T-cell (primary cell): ENCODE data around the gene PHC2. TPM values are rescaled to one million over a fixed set of nuclear protein-coding genes. Genes with fewer than 3 reads are reported as not detected.

Experiments used
- ATAC-seq, 4 experiments: fragments of 200-7000 bp in 3 of 4; fragments of 150-1000 bp in 1 of 4; cut with Tn5 transposase; replicated peaks in 1 of 4; 1 replicate in 3 of 4; 2 replicates in 1 of 4; pipeline ENCODE4 v1.10.0; 2021; ENCODE audit warnings: moderate library complexity in 3 of 4, mild to moderate bottlenecking in 2 of 4, moderate number of reproducible peaks in 1 of 4
- CTCF ChIA-PET, 2 donors: fragments of 300-600 bp; sonication (Branson Sonifier 250); formaldehyde crosslinking; loops; one replicate each; lab custom pipeline; 2022; ENCODE audit warnings: antibody characterized with exemption in 2 of 2; lab: Charles Lee
- POLR2A ChIA-PET, 2 donors: fragments of 300-600 bp; sonication (Branson Sonifier 250); formaldehyde crosslinking; loops; one replicate each; lab custom pipeline; 2022; ENCODE audit warnings: antibody characterized with exemption in 2 of 2; lab: Charles Lee
- DNase-seq, 35 experiments: peaks; one replicate each; pipeline versions ENCODE4 v3.0.0 to v3.0.0-alpha.2; 2013 to 2023
- H3K27ac ChIP-seq: one replicate; pipeline ENCODE4 v1.5.1; 2013; ENCODE audit warnings: low read length
- H3K27me3 ChIP-seq, 2 experiments: replicated peaks in 1 of 2; 1 replicate in 1 of 2; 2 replicates in 1 of 2; pipeline versions ENCODE4 v1.6.1 to v1.7.0; 2013; ENCODE audit warnings: low read length in 1 of 2, mixed read lengths in 1 of 2; ENCODE audit not compliant: control insufficient read depth in 2 of 2, insufficient read depth in 2 of 2; ENCODE audit errors: extremely low read depth in 1 of 2
- H3K36me3 ChIP-seq, 2 donors: 1 replicate in 1 of 2; 2 replicates in 1 of 2; pipeline versions ENCODE4 v1.6.1 to v1.7.0; 2013; ENCODE audit warnings: low read length in 1 of 2; ENCODE audit not compliant: control insufficient read depth in 2 of 2, insufficient read depth in 1 of 2; ENCODE audit errors: extremely low read depth in 1 of 2
- H3K4me1 ChIP-seq, 2 experiments: 1 replicate in 1 of 2; 2 replicates in 1 of 2; pipeline versions ENCODE4 v1.6.1 to v1.7.0; 2013; ENCODE audit warnings: low read length in 2 of 2, mixed read lengths in 1 of 2; ENCODE audit not compliant: insufficient read depth in 2 of 2, control insufficient read depth in 1 of 2; ENCODE audit errors: extremely low read depth in 1 of 2
- H3K4me3 ChIP-seq, 2 donors: 1 replicate in 1 of 2; 2 replicates in 1 of 2; pipeline versions ENCODE4 v1.5.1 to v1.7.0; 2013; ENCODE audit warnings: mild to moderate bottlenecking in 2 of 2, low read length in 1 of 2, moderate library complexity in 1 of 2; ENCODE audit not compliant: control insufficient read depth in 1 of 2; ENCODE audit errors: extremely low read depth in 1 of 2
- H3K9me3 ChIP-seq: 2 replicates; pipeline ENCODE4 v1.7.0; 2013
- H3K27ac Mint-ChIP-seq, 2 donors: one replicate each; pipeline ENCODE4 v1.8.0; 2020 to 2021; ENCODE audit warnings: mild to moderate bottlenecking in 2 of 2, mixed read lengths in 2 of 2
- H3K27me3 Mint-ChIP-seq, 2 donors: one replicate each; pipeline ENCODE4 v1.8.0; 2021 to 2022; ENCODE audit warnings: mixed read lengths in 2 of 2
- H3K36me3 Mint-ChIP-seq: one replicate; pipeline ENCODE4 v1.8.0; 2021; ENCODE audit warnings: mixed read lengths
- H3K4me1 Mint-ChIP-seq, 3 donors: one replicate each; pipeline ENCODE4 v1.8.0; 2020 to 2022; ENCODE audit warnings: mixed read lengths in 3 of 3, mild to moderate bottlenecking in 1 of 3
- H3K4me3 Mint-ChIP-seq, 3 donors: one replicate each; pipeline ENCODE4 v1.8.0; 2020 to 2022; ENCODE audit warnings: mild to moderate bottlenecking in 3 of 3, mixed read lengths in 3 of 3, moderate library complexity in 3 of 3
- H3K9me3 Mint-ChIP-seq, 3 donors: one replicate each; pipeline ENCODE4 v1.8.0; 2020 to 2022; ENCODE audit warnings: mixed read lengths in 3 of 3
- WGBS: methylation state at CpG from one replicate; pipeline ENCODE4 v1.1.5; 2013; ENCODE audit warnings: missing lambda C conversion rate; ENCODE audit not compliant: insufficient coverage; 5-methylcytosine and 5-hydroxymethylcytosine counted together
- total RNA-seq, 35 experiments: library from RNA in 6 of 35; stranded (reverse) in 6 of 35; fragments of 120-200 nt in 1 of 35; gene quantifications; one replicate each; pipeline versions ENCODE4 v1.2.1 to v1.2.4 and lab custom pipeline; 2013 to 2026

The PHC2 gene
- total RNA-seq, 5 donors from 2014 or later (not counting 1 experiment from before 2014, with no cell fraction given) = 29.7 to 39.3 (median 37.9) TPM

DNA sequence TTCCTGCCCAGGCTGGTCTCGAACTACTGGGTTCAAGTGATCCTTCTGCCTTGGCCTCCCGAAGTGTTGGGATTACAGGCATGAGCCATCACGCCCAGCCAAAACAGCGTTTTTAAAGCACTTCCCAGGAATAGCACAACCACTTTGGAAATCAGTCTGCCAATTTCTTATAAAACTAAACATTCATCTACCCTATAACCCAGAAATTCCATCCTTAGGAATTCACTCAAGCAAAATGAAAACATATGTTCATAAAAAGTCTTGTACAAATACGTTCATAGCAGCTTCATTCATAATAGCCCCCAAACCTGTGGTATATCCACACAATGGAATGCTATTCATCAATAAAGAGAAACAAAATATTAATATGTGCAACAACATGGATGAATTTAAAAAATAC lies 36.1 kb downstream of the PHC2 start:
- H3K27ac ChIP-seq = no peak overlapping the region
- H3K27me3 ChIP-seq = peaks cover 0 to 4% of the 10 kb centered on the region in 2 experiments
- peaks cover 0 to 7% of the 10 kb centered on the region in 2 experiments for H3K4me1 ChIP-seq
- Mint-ChIP-seq H3K27ac (no peak overlapping the region), H3K4me1 (peaks cover 3 to 7% (median 6%) of the 10 kb centered on the region in 3 donors), H3K4me3 (no peak overlapping the region), H3K27me3 (peaks cover 9 to 11% of the 10 kb centered on the region in 2 donors), H3K9me3 (no peaks in the 10 kb centered on the region), H3K36me3 (no peaks in the 10 kb centered on the region)
- POLR2A ChIA-PET = no interaction called here
- no peak for ATAC-seq
- no peak for DNase-seq
- no peaks in the 10 kb centered on the region for H3K36me3 ChIP-seq
- 86% methylated on average over 4 of the region's 5 CpGs for WGBS
- no peak overlapping the region for H3K4me3 ChIP-seq
- CTCF ChIA-PET = no interaction called here
- no peaks in the 10 kb centered on the region for H3K9me3 ChIP-seq

DNA sequence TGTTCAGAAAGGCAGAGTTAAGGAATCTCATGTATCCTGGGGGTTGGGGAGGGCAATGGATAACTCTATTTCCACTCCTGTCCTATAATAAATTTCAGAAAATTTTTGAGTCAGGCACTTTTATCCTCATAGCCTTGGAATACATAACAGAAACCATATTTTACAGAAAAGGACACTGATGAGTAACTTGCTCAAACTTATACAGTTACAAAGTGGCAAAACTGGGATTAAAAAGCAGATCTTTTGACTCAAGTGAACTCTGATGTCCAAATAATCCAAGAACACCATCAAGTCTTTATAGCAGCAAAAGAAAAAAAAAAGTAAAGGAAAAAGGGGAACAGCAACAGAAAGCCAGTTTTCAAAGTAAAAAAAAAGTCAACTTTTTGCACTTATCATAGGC lies 36.9 kb downstream of the PHC2 start:
- DNase-seq (no peak), ATAC-seq (no peak)
- H3K27ac Mint-ChIP-seq = no peak overlapping the region
- H3K4me3 Mint-ChIP-seq = no peak overlapping the region
- ChIA-PET POLR2A (no interaction called here), CTCF (no interaction called here)
- H3K9me3 Mint-ChIP-seq = no peaks in the 10 kb centered on the region
- H3K36me3 Mint-ChIP-seq = no peaks in the 10 kb centered on the region
- H3K4me1 Mint-ChIP-seq = peaks cover 3 to 7% (median 6%) of the 10 kb centered on the region in 3 donors
- no peak overlapping the region for H3K4me3 ChIP-seq
- peaks cover 9 to 11% of the 10 kb centered on the region in 2 donors for H3K27me3 Mint-ChIP-seq
- H3K9me3 ChIP-seq = no peaks in the 10 kb centered on the region
- H3K36me3 ChIP-seq = no peaks in the 10 kb centered on the region
- no peak overlapping the region for H3K27ac ChIP-seq
- peaks cover 0 to 4% of the 10 kb centered on the region in 2 experiments for H3K27me3 ChIP-seq
- peaks cover 0 to 7% of the 10 kb centered on the region in 2 experiments for H3K4me1 ChIP-seq

DNA sequence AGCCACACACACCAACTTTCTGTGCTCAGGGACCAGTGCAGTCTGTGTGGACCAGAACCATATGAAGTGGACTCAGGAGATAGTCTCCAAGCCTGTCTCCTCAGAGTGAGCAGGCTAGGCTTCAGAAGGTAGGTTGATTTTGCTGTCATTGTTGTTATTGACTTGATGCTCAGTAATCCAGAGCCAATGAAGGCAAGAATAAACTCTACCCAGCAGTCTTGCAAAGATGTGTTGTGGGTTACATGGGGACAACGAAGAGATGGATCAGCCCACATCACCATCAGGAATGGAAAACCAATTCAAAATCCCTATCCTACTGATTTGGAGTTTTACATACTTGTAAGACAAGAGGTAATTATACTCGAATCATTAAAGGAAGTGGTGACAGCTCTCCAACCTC lies 37.4 kb downstream of the PHC2 start:
- DNase-seq (no peak), ATAC-seq (no peak)
- ChIA-PET CTCF (no interaction called here), POLR2A (no interaction called here)
- H3K4me1 ChIP-seq = peaks cover 0 to 7% of the 10 kb centered on the region in 2 experiments
- peaks cover 0 to 4% of the 10 kb centered on the region in 2 experiments for H3K27me3 ChIP-seq
- H3K9me3 ChIP-seq = no peaks in the 10 kb centered on the region
- Mint-ChIP-seq H3K9me3 (no peaks in the 10 kb centered on the region), H3K4me1 (peaks cover 3 to 7% (median 6%) of the 10 kb centered on the region in 3 donors), H3K27ac (no peak overlapping the region), H3K4me3 (no peak overlapping the region), H3K36me3 (no peaks in the 10 kb centered on the region), H3K27me3 (peaks cover 9 to 11% of the 10 kb centered on the region in 2 donors)
- no peak overlapping the region for H3K4me3 ChIP-seq
- H3K27ac ChIP-seq = no peak overlapping the region
- H3K36me3 ChIP-seq = no peaks in the 10 kb centered on the region
- no CpG with 5 or more reads among the region's 2 CpGs for WGBS

DNA sequence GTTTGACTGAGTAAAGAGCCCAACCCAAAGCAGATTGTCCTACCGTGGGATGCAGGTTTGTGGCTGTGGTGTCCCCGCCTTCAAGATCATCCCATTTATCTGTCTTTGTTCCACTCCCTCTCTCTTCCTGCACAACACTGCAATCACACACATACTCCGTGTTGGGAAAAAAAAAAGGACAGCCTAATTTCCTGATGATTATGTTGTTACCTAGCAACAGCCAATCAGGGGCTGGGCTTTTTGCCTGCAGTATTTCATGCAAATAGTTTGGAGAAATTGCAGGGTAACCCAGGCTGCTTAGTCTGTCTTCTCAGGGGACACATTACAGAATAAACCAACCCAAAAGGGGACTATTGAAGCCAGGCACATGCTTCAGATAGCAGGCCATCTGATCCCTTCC lies 38.3 kb downstream of the PHC2 start:
- Histone ChIP-seq H3K27me3 (peaks cover 0 to 4% of the 10 kb centered on the region in 2 experiments), H3K9me3 (no peaks in the 10 kb centered on the region), H3K27ac (no peak overlapping the region), H3K4me3 (no peak overlapping the region), H3K36me3 (no peaks in the 10 kb centered on the region), H3K4me1 (peaks cover 0 to 7% of the 10 kb centered on the region in 2 experiments)
- H3K4me1 Mint-ChIP-seq = peaks cover 3 to 7% (median 6%) of the 10 kb centered on the region in 3 donors
- no peaks in the 10 kb centered on the region for H3K9me3 Mint-ChIP-seq
- H3K27me3 Mint-ChIP-seq = peaks cover 9 to 11% of the 10 kb centered on the region in 2 donors
- no peak overlapping the region for H3K4me3 Mint-ChIP-seq
- no CpG with 5 or more reads among the region's 3 CpGs for WGBS
- ChIA-PET CTCF (no interaction called here), POLR2A (no interaction called here)
- no peak for DNase-seq
- H3K27ac Mint-ChIP-seq = no peak overlapping the region
- no peak for ATAC-seq
- H3K36me3 Mint-ChIP-seq = no peaks in the 10 kb centered on the region

DNA sequence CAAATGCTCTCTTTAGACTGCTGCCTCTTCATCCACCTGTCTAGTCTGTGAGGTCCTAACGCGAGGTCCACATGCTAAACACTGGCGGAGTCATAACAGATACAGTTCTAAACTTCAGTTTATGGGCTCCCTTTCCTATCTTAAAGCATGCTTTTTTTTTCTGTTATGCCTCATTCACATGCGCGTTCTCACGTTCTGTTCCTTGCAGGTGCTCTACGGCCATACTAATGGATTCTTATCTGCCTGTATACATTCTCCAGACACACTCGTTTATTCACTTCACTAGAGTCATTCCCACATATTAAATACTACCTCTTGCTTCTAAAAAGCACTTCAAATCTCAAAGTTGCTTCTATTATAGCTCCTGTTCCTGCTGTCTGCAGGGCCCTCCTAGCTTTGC lies 38.7 kb downstream of the PHC2 start:
- DNase-seq (no peak), ATAC-seq (no peak)
- Histone ChIP-seq H3K4me3 (no peak overlapping the region), H3K27me3 (peaks cover 0 to 4% of the 10 kb centered on the region in 2 experiments), H3K36me3 (no peaks in the 10 kb centered on the region), H3K27ac (no peak overlapping the region), H3K9me3 (no peaks in the 10 kb centered on the region), H3K4me1 (peaks cover 0 to 7% of the 10 kb centered on the region in 2 experiments)
- Mint-ChIP-seq H3K27ac (no peak overlapping the region), H3K4me3 (no peak overlapping the region), H3K4me1 (peaks cover 3 to 7% (median 6%) of the 10 kb centered on the region in 3 donors), H3K9me3 (no peaks in the 10 kb centered on the region), H3K36me3 (no peaks in the 10 kb centered on the region), H3K27me3 (peaks cover 9 to 11% of the 10 kb centered on the region in 2 donors)
- ChIA-PET CTCF (no interaction called here), POLR2A (no interaction called here)
- 94% methylated on average over 8 of the region's 8 CpGs for WGBS

DNA sequence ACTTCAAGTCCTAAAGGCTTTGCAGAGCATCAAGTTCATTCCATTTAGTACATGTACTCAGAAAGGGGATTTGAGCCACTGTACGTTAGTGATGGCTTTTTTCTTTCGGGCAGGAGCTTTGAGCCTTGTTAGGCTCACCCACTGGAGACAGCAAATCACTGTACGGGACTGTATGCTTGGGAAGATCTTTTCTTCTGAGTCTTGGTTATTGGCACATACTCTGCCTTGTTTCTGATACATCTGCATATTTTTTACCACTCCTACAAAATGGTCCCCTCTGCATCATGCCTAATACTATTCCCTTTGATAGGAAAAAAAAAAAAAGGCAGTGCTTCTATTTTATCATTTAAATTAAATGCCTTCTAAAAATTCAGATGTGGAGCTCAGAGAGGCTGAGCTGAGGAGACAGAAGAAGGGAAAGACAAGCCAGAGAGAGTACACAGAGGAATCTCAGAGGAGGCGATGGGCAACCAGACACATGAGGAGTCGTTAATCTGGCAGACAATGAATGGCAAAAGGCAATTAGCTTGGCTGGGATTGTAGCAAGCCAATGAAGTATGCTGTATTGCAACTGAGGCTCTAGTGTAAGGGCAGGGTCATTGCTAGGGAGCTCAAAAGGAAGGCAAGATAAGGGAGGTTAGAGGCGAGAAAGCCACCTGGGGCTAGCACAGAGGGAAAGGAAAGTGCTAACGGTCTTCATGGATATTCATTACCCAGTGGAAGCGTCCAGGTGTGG lies 39.4 kb downstream of the PHC2 start:
- Histone ChIP-seq H3K9me3 (no peaks in the 10 kb centered on the region), H3K36me3 (no peaks in the 10 kb centered on the region), H3K27ac (no peak overlapping the region), H3K27me3 (peaks cover 0 to 4% of the 10 kb centered on the region in 2 experiments), H3K4me1 (peaks cover 0 to 2% of the 10 kb centered on the region in 2 experiments), H3K4me3 (no peak overlapping the region)
- H3K36me3 Mint-ChIP-seq = no peaks in the 10 kb centered on the region
- ChIA-PET POLR2A (no interaction called here), CTCF (no interaction called here)
- no peak for DNase-seq
- WGBS = 78% methylated on average over 5 of the region's 8 CpGs
- H3K4me3 Mint-ChIP-seq = no peak overlapping the region
- peaks cover 9 to 11% of the 10 kb centered on the region in 2 donors for H3K27me3 Mint-ChIP-seq
- H3K9me3 Mint-ChIP-seq = no peaks in the 10 kb centered on the region
- no peak overlapping the region for H3K27ac Mint-ChIP-seq
- peaks cover under 1 to 2% (median under 1%) of the 10 kb centered on the region in 3 donors for H3K4me1 Mint-ChIP-seq
- ATAC-seq = no peak
